ENCODE measurements around the gene BAAT.

GRCh38 chr9:101376111-101376848 lies 8.5 kb downstream of the BAAT start:
- TF ChIP-seq ARNTL (CRISPR knock-in tag; IDR thresholded peaks at IDR 0.05; ENCODE audit: borderline replicate concordance, low read depth) (no peak), CREB5 (CRISPR knock-in tag; IDR thresholded peaks at IDR 0.05; ENCODE audit: low read depth) (no peak), RARB (CRISPR knock-in tag; IDR thresholded peaks at IDR 0.05) (no peak), TOX (CRISPR knock-in tag; IDR thresholded peaks at IDR 0.05; ENCODE audit: borderline replicate concordance) (no peak), ZFP30 (CRISPR knock-in tag; IDR thresholded peaks at IDR 0.05) (no peak), PPARA (CRISPR knock-in tag; IDR thresholded peaks at IDR 0.05; ENCODE audit: borderline replicate concordance) (no peak)
